Measurements from ENCODE around the gene PTPRR. TPM values are rescaled to one million over a fixed set of nuclear protein-coding genes. Genes with fewer than 3 reads are reported as not detected.

PTPRR gene
- total and polyA plus RNA-seq, 2 experiments from 2014 or later = not detected

GRCh38 chr12:70918321-70918720 lies 2.2 kb downstream of the PTPRR start:
- no peak overlapping the region for H3K27ac ChIP-seq
- peaks cover 12% of the 10 kb centered on the region for H3K27me3 ChIP-seq
- no peaks in the 10 kb centered on the region for H3K36me3 ChIP-seq
- no peak for DNase-seq (ENCODE audit: low read depth in 1 of 2, low spot score in 1 of 2)
- H3K4me1 ChIP-seq (ENCODE audit: low read depth) = no peaks in the 10 kb centered on the region
- TF ChIP-seq CTCF (IDR thresholded peaks at IDR 0.05; ENCODE audit: low read depth, low read length) = no peak
- H3K4me3 ChIP-seq = no peak overlapping the region
- H3K9me3 ChIP-seq (ENCODE audit: low read depth) = no peaks in the 10 kb centered on the region

GRCh38 chr12:70910666-70911065 lies 9.9 kb downstream of the PTPRR start:
- no peak for TF ChIP-seq CTCF (IDR thresholded peaks at IDR 0.05; ENCODE audit: low read depth, low read length)
- H3K4me3 ChIP-seq = no peak overlapping the region
- H3K36me3 ChIP-seq = no peaks in the 10 kb centered on the region
- H3K9me3 ChIP-seq (ENCODE audit: low read depth) = no peaks in the 10 kb centered on the region
- no peak for DNase-seq (ENCODE audit: low read depth in 1 of 2, low spot score in 1 of 2)
- no peak overlapping the region for H3K27ac ChIP-seq
- H3K27me3 ChIP-seq = no peaks in the 10 kb centered on the region
- no peaks in the 10 kb centered on the region for H3K4me1 ChIP-seq (ENCODE audit: low read depth)

DNA sequence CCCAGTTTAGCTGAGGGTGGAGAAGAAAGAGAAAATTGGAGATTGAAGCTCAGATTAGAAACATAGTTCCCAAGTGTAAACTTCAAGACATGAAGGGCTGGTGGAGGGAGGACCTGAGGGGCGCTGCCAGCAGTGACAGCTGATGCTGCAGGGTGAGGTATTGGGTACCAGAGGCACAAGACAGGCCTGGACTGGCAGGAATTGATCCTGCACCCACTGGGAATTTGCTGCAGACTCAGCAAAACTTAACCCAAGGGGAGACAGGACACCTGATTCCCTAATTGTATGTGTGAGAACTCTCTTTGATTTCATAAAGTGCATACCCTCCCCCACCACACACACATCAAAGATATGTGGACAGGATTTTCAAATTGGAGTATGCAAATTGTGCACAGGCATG lies 11.6 kb downstream of the PTPRR start:
- no peak overlapping the region for H3K4me3 ChIP-seq
- H3K4me1 ChIP-seq (ENCODE audit: low read depth) = no peaks in the 10 kb centered on the region
- H3K27me3 ChIP-seq = no peaks in the 10 kb centered on the region
- H3K27ac ChIP-seq = no peak overlapping the region
- no peaks in the 10 kb centered on the region for H3K9me3 ChIP-seq (ENCODE audit: low read depth)
- no peak for TF ChIP-seq CTCF (IDR thresholded peaks at IDR 0.05; ENCODE audit: low read depth, low read length)
- DNase-seq (ENCODE audit: low read depth in 1 of 2, low spot score in 1 of 2) = no peak
- H3K36me3 ChIP-seq = no peaks in the 10 kb centered on the region

DNA sequence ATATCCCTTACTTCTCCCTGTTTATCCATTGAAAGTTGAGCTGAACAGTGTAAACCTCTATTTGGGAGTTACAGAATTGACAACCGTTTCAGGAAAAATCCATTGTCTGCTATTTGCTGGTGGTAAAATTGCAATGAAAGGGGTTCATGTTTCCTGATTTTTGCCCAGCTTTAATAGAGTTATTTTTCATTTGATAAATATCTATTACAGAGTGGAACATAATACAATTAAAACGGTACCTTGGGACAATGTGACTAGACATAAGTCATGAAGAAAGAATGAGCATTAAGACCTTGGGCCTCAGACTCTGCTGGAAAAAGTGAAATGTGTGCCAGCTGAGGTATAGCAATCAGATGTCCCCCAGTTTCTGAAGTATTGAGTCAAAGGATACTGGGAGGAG lies 13.1 kb downstream of the PTPRR start:
- Histone ChIP-seq H3K27me3 (no peaks in the 10 kb centered on the region), H3K27ac (no peak overlapping the region), H3K4me1 (ENCODE audit: low read depth) (no peaks in the 10 kb centered on the region), H3K9me3 (ENCODE audit: low read depth) (no peaks in the 10 kb centered on the region), H3K36me3 (no peaks in the 10 kb centered on the region), H3K4me3 (no peak overlapping the region)
- no peak for TF ChIP-seq CTCF (IDR thresholded peaks at IDR 0.05; ENCODE audit: low read depth, low read length)
- no peak for DNase-seq (ENCODE audit: low read depth in 1 of 2, low spot score in 1 of 2)

DNA sequence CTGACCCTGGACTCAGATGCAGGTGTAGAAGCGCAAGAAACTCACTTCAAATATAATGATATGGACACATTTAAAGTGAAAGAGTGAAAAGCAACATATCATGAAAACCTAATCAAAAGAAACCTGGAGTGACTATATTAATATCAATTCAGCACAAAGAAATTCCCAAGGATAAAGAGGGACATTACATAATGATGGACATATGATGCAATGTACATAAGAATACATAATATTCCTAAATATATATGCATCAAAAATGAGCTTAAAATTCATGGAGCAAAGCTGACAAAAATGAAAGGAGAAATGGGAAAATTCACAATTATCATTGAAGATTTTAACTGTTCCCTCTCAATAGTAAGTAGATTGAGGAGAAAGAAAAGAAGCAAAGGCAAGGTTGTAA lies 24.6 kb downstream of the PTPRR start:
- no peak for TF ChIP-seq CTCF (IDR thresholded peaks at IDR 0.05; ENCODE audit: low read depth, low read length)
- H3K27ac ChIP-seq = no peak overlapping the region
- no peaks in the 10 kb centered on the region for H3K4me1 ChIP-seq (ENCODE audit: low read depth)
- no peak overlapping the region for H3K4me3 ChIP-seq
- no peaks in the 10 kb centered on the region for H3K27me3 ChIP-seq
- DNase-seq (ENCODE audit: low read depth in 1 of 2, low spot score in 1 of 2) = no peak
- no peaks in the 10 kb centered on the region for H3K36me3 ChIP-seq
- no peaks in the 10 kb centered on the region for H3K9me3 ChIP-seq (ENCODE audit: low read depth)

DNA sequence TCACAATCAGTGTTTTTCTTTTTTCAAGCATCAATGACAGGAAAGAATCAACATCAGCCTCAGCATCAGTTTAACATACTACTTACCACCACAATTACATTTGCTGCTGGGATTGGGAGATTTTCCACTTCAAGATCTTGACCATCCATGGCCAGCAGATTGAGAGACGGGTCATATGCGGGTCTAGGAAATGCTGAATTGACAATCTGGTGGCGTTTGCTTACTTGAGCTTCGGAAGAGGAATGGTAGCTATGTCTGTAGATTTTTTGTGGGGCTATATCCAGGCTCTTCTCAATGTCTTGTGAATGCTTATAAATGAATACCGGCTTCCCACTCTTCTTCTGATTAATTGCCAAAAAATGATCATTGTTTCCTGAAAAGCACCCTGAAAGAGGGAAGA lies 27.9 kb downstream of the PTPRR start:
- DNase-seq (ENCODE audit: low read depth in 1 of 2, low spot score in 1 of 2) = no peak
- Histone ChIP-seq H3K9me3 (ENCODE audit: low read depth) (no peaks in the 10 kb centered on the region), H3K4me3 (no peak overlapping the region), H3K27me3 (no peaks in the 10 kb centered on the region), H3K27ac (no peak overlapping the region), H3K36me3 (no peaks in the 10 kb centered on the region), H3K4me1 (ENCODE audit: low read depth) (no peaks in the 10 kb centered on the region)
- TF ChIP-seq CTCF (IDR thresholded peaks at IDR 0.05; ENCODE audit: low read depth, low read length) = no peak

All from cardiac muscle cell (in vitro differentiated cells and primary cell).